Lower lobe of right lung (tissue), 2 donors: ENCODE results near the gene GNL1. TPM values are rescaled to one million over a fixed set of nuclear protein-coding genes. Genes with fewer than 3 reads are reported as not detected.

Experiments used
- ATAC-seq, 2 donors: fragments of 200-7000 bp; cut with Tn5 transposase; one replicate each; pipeline ENCODE4 v1.9.1; 2020 to 2022; ENCODE audit warnings: mild to moderate bottlenecking in 2 of 2, moderate library complexity in 2 of 2
- DNase-seq: peaks from one replicate; pipeline ENCODE4 v3.0.0-alpha.2; 2020
- H3K27ac ChIP-seq: fragments of 200-600 bp; one replicate; pipeline ENCODE4 v1.8.0; 2022
- H3K27me3 ChIP-seq: fragments of 200-600 bp; one replicate; pipeline ENCODE4 v1.8.0; 2022; ENCODE audit warnings: low read depth
- H3K36me3 ChIP-seq: fragments of 200-600 bp; one replicate; pipeline ENCODE4 v1.8.0; 2022; ENCODE audit warnings: mild to moderate bottlenecking
- H3K4me1 ChIP-seq: fragments of 200-600 bp; one replicate; pipeline ENCODE4 v1.8.0; 2022
- H3K4me3 ChIP-seq: fragments of 200-600 bp; one replicate; pipeline ENCODE4 v1.8.0; 2022; ENCODE audit warnings: mild to moderate bottlenecking
- H3K9me3 ChIP-seq: fragments of 200-600 bp; one replicate; pipeline ENCODE4 v1.8.0; 2022
- CTCF ChIP-seq: fragments of 200-600 bp; IDR thresholded peaks from one replicate; pipeline ENCODE4 v1.8.0; 2022; ENCODE audit warnings: antibody characterized with exemption, mild to moderate bottlenecking
- intact Hi-C: fragments of 100-400 bp; cut with DNase I; formaldehyde crosslinking; loops from one replicate; pipeline ENCODE4 v1.11.0; 2022
- total RNA-seq: library from RNA; stranded (reverse); fragmentation: NEBNext Ultra II Directional; extraction: Animal tissue kit (Norgen Biotek cat#: 25700); gene quantifications from one replicate; pipeline ENCODE4 v1.2.1, GENCODE V29; 2021
- donor health status: DM: no; HTN: yes; CAD: no; lungs with severe emphysema.

GNL1 gene
- total RNA-seq, 1 donor from 2014 or later = 54.9 TPM

DNA sequence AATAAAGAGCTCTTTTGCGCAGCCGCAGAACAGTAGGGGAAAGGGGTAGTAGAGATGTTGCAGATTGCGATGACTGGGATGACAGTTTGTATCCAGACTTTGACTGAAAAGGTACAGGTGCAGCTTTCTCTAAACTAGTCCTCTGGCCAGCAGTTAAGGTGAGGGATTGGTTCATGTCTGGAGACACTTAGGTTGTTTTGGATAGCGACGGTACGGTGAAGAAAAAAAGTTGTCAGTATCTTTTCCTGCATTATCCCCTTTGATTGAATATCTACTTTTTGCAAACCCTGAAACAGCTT, 1.3 kb upstream of the GNL1 start:
- intact Hi-C loops = no loop called here
- peak overlapping the region; percentile 98 for H3K27ac ChIP-seq
- ATAC-seq (no peak), DNase-seq (no peak)
- no peaks in the 10 kb centered on the region for H3K9me3 ChIP-seq
- H3K36me3 ChIP-seq = peaks cover 36% of the 10 kb centered on the region
- no peaks in the 10 kb centered on the region for H3K27me3 ChIP-seq
- H3K4me1 ChIP-seq = peaks cover 24% of the 10 kb centered on the region
- peak overlapping the region; percentile 92 for H3K4me3 ChIP-seq
- no peak for TF ChIP-seq CTCF

GRCh38 chr6:30556906-30557682, 805 bp upstream of the GNL1 start, which contains the start of gene PRR3:
PRR3 (plus strand) TSS chr6:30557295; CDS start chr6:30557345, 50 bp downstream.
- Histone ChIP-seq H3K4me1 (peaks cover 24% of the 10 kb centered on the region), H3K27ac (peak within 1 kb of the TSS; percentile 98), H3K4me3 (peak within 1 kb of the TSS; percentile 92), H3K9me3 (no peaks in the 10 kb centered on the region), H3K27me3 (no peaks in the 10 kb centered on the region), H3K36me3 (peaks cover 36% of the 10 kb centered on the region)
- ATAC-seq = peak; percentile 89 to 90
- intact Hi-C loops = no loop called here
- peak; percentile 93 for DNase-seq
- no peak for TF ChIP-seq CTCF

DNA sequence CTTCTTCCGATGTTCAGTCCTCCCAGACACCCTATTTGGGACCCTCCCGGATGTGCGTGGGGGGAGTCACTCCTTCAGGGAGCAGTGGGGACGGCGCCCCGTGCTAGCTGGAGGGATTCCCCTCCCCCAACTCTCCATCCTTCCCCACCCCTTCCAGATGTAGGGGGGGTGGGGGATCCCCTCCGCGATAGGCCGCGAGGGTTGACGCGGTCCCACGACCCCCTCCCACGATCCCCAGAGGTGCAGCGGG, 548 bp downstream of the GNL1 start:
- intact Hi-C loops = no loop called here
- Histone ChIP-seq H3K9me3 (no peaks in the 10 kb centered on the region), H3K27me3 (no peaks in the 10 kb centered on the region), H3K36me3 (peaks cover 40% of the 10 kb centered on the region), H3K27ac (peak overlapping the region; percentile 98), H3K4me3 (peak overlapping the region; percentile 92), H3K4me1 (peaks cover 24% of the 10 kb centered on the region)
- no peak for ATAC-seq
- TF ChIP-seq CTCF = no peak
- no peak for DNase-seq

- intact Hi-C loops = no loop called here
- H3K27ac ChIP-seq = peak overlapping the region; percentile 98
- no peaks in the 10 kb centered on the region for H3K9me3 ChIP-seq
- H3K4me3 ChIP-seq = peak overlapping the region; percentile 92
- peaks cover 24% of the 10 kb centered on the region for H3K4me1 ChIP-seq
- H3K36me3 ChIP-seq = peaks cover 45% of the 10 kb centered on the region
- no peaks in the 10 kb centered on the region for H3K27me3 ChIP-seq
- no peak for TF ChIP-seq CTCF
- ATAC-seq (peak; percentile 14 to 20), DNase-seq (peak; percentile 65)
Measured at GRCh38 chr6:30554962-30555815, 1.1 kb downstream of the GNL1 start.

GRCh38 chr6:30554404-30554803, 1.9 kb downstream of the GNL1 start:
- H3K4me3 ChIP-seq = peak overlapping the region; percentile 92
- intact Hi-C loops = no loop called here
- H3K4me1 ChIP-seq = peaks cover 24% of the 10 kb centered on the region
- no peaks in the 10 kb centered on the region for H3K27me3 ChIP-seq
- H3K36me3 ChIP-seq = peaks cover 52% of the 10 kb centered on the region
- H3K9me3 ChIP-seq = no peaks in the 10 kb centered on the region
- DNase-seq = no peak
- no peak for TF ChIP-seq CTCF
- peak overlapping the region; percentile 98 for H3K27ac ChIP-seq
- ATAC-seq = no peak
